SK-N-SH (cell line): ENCODE results near the gene ERGIC1. TPM values are rescaled to one million over a fixed set of nuclear protein-coding genes. Genes with fewer than 3 reads are reported as not detected.

Source experiments
- CTCF ChIA-PET: fragments of 300-600, 350-600 bp; formaldehyde crosslinking; extraction: SDS; loops from one replicate; lab custom pipeline; 2021; lab: Yijun Ruan, JAX
- POLR2A ChIA-PET: fragments of 350-600 bp; sonication (Branson Sonifier 250); formaldehyde crosslinking; extraction: SDS; loops from one replicate; lab custom pipeline; 2020; ENCODE audit warnings: antibody characterized with exemption, inconsistent platforms; lab: Yijun Ruan, JAX
- DNase-seq: peaks from one replicate; pipeline ENCODE4 v3.0.0; 2012
- H2AFZ ChIP-seq: fragments of 200-600 bp; sonication (generic); 2 replicates; pipeline ENCODE4 v1.8.1; 2016; ENCODE audit warnings: antibody characterized with exemption, mild to moderate bottlenecking, low read depth
- H3F3A ChIP-seq: fragments of 200-600 bp; sonication (generic); replicated peaks from 2 replicates; pipeline ENCODE3; 2016; ENCODE audit warnings: antibody characterized with exemption, mild to moderate bottlenecking; ENCODE audit not compliant: insufficient read depth
- H3K27ac ChIP-seq, 2 experiments: fragments of 200-500 bp in 1 of 2; fragments of 200-600 bp in 1 of 2; sonication (Bioruptor generic) in 1 of 2; sonication (generic), shearing (Covaris generic) in 1 of 2; 2 replicates each; pipeline versions ENCODE4 v1.5.1 to v1.6.1; 2014 to 2016; ENCODE audit warnings: low read depth in 2 of 2, inconsistent platforms in 1 of 2, low read length in 1 of 2, mild to moderate bottlenecking in 1 of 2, mixed read lengths in 1 of 2
- H3K27me3 ChIP-seq: fragments of 200-600 bp; sonication (generic), shearing (Covaris generic); 2 replicates; pipeline ENCODE4 v1.6.1; 2016; ENCODE audit warnings: mixed run types; ENCODE audit not compliant: insufficient read depth
- H3K36me3 ChIP-seq, 2 experiments: fragments of 200-500 bp in 1 of 2; fragments of 200-600 bp in 1 of 2; sonication (Bioruptor generic) in 1 of 2; sonication (generic) in 1 of 2; replicated peaks in 1 of 2; 2 replicates each; pipeline versions ENCODE3 to v1.5.1; 2014 to 2016; ENCODE audit warnings: low read length in 1 of 2, mild to moderate bottlenecking in 1 of 2; ENCODE audit not compliant: insufficient read depth in 2 of 2, control insufficient read depth in 1 of 2
- H3K4me1 ChIP-seq, 2 experiments: fragments of 200-500 bp in 1 of 2; fragments of 200-600 bp in 1 of 2; sonication (Bioruptor generic) in 1 of 2; sonication (generic), shearing (Covaris generic) in 1 of 2; 2 replicates each; pipeline versions ENCODE4 v1.5.1 to v1.6.1; 2014 to 2016; ENCODE audit warnings: low read depth in 1 of 2, low read length in 1 of 2, mixed run types in 1 of 2; ENCODE audit not compliant: insufficient read depth in 2 of 2, control insufficient read depth in 1 of 2
- H3K4me2 ChIP-seq: fragments of 200-600 bp; sonication (generic), shearing (Covaris generic); 2 replicates; pipeline ENCODE4 v1.6.1; 2017; ENCODE audit warnings: mixed run types
- H3K4me3 ChIP-seq, 2 experiments: fragments of 200-500 bp in 1 of 2; fragments of 200-600 bp in 1 of 2; sonication (Bioruptor generic) in 1 of 2; sonication (generic), shearing (Covaris generic) in 1 of 2; 2 replicates each; pipeline versions ENCODE4 v1.5.1 to v1.8.1; 2014 to 2016; ENCODE audit warnings: low read depth in 2 of 2, inconsistent platforms in 1 of 2, low read length in 1 of 2, mild to moderate bottlenecking in 1 of 2, mixed read lengths in 1 of 2, moderate library complexity in 1 of 2
- H3K79me2 ChIP-seq: fragments of 200-600 bp; sonication (generic); 2 replicates; pipeline ENCODE4 v1.8.1; 2017; ENCODE audit warnings: mild to moderate bottlenecking; ENCODE audit not compliant: insufficient read depth
- H3K9ac ChIP-seq: fragments of 200-600 bp; sonication (generic); 2 replicates; pipeline ENCODE4 v1.6.1; 2017; ENCODE audit warnings: mixed run types
- H3K9me2 ChIP-seq: fragments of 200-600 bp; sonication (generic); 2 replicates; pipeline ENCODE4 v1.6.1; 2017; ENCODE audit warnings: mixed run types
- H3K9me3 ChIP-seq: fragments of 200-600 bp; sonication (generic); 2 replicates; pipeline ENCODE4 v1.6.1; 2017; ENCODE audit warnings: mixed run types, mild to moderate bottlenecking, moderate library complexity
- H4K20me1 ChIP-seq: fragments of 200-600 bp; sonication (generic); 2 replicates; pipeline ENCODE4 v1.6.1; 2017; ENCODE audit warnings: mild to moderate bottlenecking, mixed run types; ENCODE audit not compliant: insufficient read depth
- CHD2 ChIP-seq: fragments of 150-350 bp; IDR thresholded peaks from 2 replicates; pipeline ENCODE4 v1.6.1; 2018; ENCODE audit warnings: low read length; ENCODE audit not compliant: partially characterized antibody
- FOSL2 ChIP-seq: IDR thresholded peaks from 2 replicates; pipeline ENCODE4 v1.4.0; 2012; ENCODE audit warnings: low read depth, mild to moderate bottlenecking, moderate library complexity, borderline replicate concordance
- FOXM1 ChIP-seq: IDR thresholded peaks from 2 replicates; pipeline ENCODE4 v1.4.0; 2012; ENCODE audit warnings: low read depth, mild to moderate bottlenecking
- GABPA ChIP-seq: IDR thresholded peaks from 2 replicates; pipeline ENCODE4 v1.4.0; 2012; ENCODE audit warnings: low read depth, mild to moderate bottlenecking
- GATA2 ChIP-seq: sonication (generic); formaldehyde crosslinking; IDR thresholded peaks from 2 replicates; pipeline ENCODE4 v1.5.0; 2020; ENCODE audit warnings: mild to moderate bottlenecking, missing genetic modification reagents
- JUND ChIP-seq: IDR thresholded peaks from 2 replicates; pipeline ENCODE4 v1.4.0; 2012
- MAX ChIP-seq: IDR thresholded peaks from 2 replicates; pipeline ENCODE4 v1.4.0; 2012; ENCODE audit warnings: low read depth
- MEF2A ChIP-seq: IDR thresholded peaks from 2 replicates; pipeline ENCODE4 v1.4.0; 2012; ENCODE audit warnings: low read depth, borderline replicate concordance
- NFIC ChIP-seq: IDR thresholded peaks from 2 replicates; pipeline ENCODE4 v1.4.0; 2012; ENCODE audit warnings: borderline replicate concordance
- NRF1 ChIP-seq: IDR thresholded peaks from 2 replicates; pipeline ENCODE4 v1.6.1; 2012; ENCODE audit warnings: low read depth, mild to moderate bottlenecking, low read length
- POLR2AphosphoS5 ChIP-seq: IDR thresholded peaks from 2 replicates; pipeline ENCODE4 v1.6.1; 2012; ENCODE audit warnings: low read depth, low read length
- RAD21 ChIP-seq: IDR thresholded peaks from 2 replicates; pipeline ENCODE4 v1.6.1; 2012; ENCODE audit warnings: mild to moderate bottlenecking, low read length
- RCOR1 ChIP-seq: fragments of 150-350 bp; IDR thresholded peaks from 2 replicates; pipeline ENCODE4 v1.6.1; 2017; ENCODE audit warnings: antibody characterized with exemption, low read length
- RFX5 ChIP-seq: IDR thresholded peaks from 2 replicates; pipeline ENCODE4 v1.6.1; 2012; ENCODE audit warnings: mild to moderate bottlenecking, improper control_type of control experiment, low read length
- TAF1 ChIP-seq: IDR thresholded peaks from 2 replicates; pipeline ENCODE4 v1.6.1; 2012; ENCODE audit warnings: low read depth, mild to moderate bottlenecking, low read length, moderate library complexity, borderline replicate concordance
- USF1 ChIP-seq: IDR thresholded peaks from 2 replicates; pipeline ENCODE4 v1.4.0; 2012; ENCODE audit warnings: low read depth, borderline replicate concordance
- USF2 ChIP-seq: fragments of 150-350 bp; IDR thresholded peaks from 2 replicates; pipeline ENCODE4 v1.6.1; 2017; ENCODE audit warnings: antibody characterized with exemption, low read length, low read depth, borderline replicate concordance
- ZBTB33 ChIP-seq: IDR thresholded peaks from 2 replicates; pipeline ENCODE4 v1.4.0; 2012; ENCODE audit warnings: low read depth, borderline replicate concordance
- WGBS: methylation state at CpG from one replicate; pipeline ENCODE4 v1.1.6; 2017; ENCODE audit warnings: low lambda C conversion rate; 5-methylcytosine and 5-hydroxymethylcytosine counted together
- polyA plus RNA-seq, 3 experiments: library from polyadenylated mRNA; depleted of rRNA; stranded (reverse); fragments of >200 nt; gene quantifications; 2 replicates each; pipeline ENCODE4 v1.2.3, GENCODE V29; 2012

Gene ERGIC1
- polyA plus RNA-seq, 1 of the 3 experiments (the other 2 are of a cell fraction), result 101 TPM

GRCh38 chr5:172859966-172860365, 25.9 kb downstream of the ERGIC1 start:
- peaks cover 19 to 22% of the 10 kb centered on the region in 2 experiments; a peak in 2 of 4 replicates for H3K4me1 ChIP-seq
- TF ChIP-seq TAF1 (no peak), FOXM1 (no peak), ZBTB33 (no peak), JUND (no peak)
- no peak overlapping the region for H2AFZ ChIP-seq
- H3K4me2 ChIP-seq, result no peak overlapping the region
- ChIA-PET POLR2A (no interaction called here), CTCF (interaction anchor here (1.6 kb wide), 1 partner anchor 144 kb away, joined by 6 read pairs; no protein-coding TSS in a partner anchor)
- H3K9ac ChIP-seq, result no peak overlapping the region
- no peaks in the 10 kb centered on the region for H3K9me2 ChIP-seq
- DNase-seq, result no peak
- H3K36me3 ChIP-seq, result peaks cover 0 to 6% of the 10 kb centered on the region in 2 experiments
- no peaks in the 10 kb centered on the region for H3K9me3 ChIP-seq
- H3K27ac ChIP-seq, result no peak overlapping the region
- no peaks in the 10 kb centered on the region for H3K27me3 ChIP-seq
- H4K20me1 ChIP-seq, result no peaks in the 10 kb centered on the region
- H3K79me2 ChIP-seq, result peaks cover 59% of the 10 kb centered on the region
- WGBS, result 91% methylated on average over 4 of the region's 4 CpGs
- no peak overlapping the region for H3K4me3 ChIP-seq
- no peaks in the 10 kb centered on the region for H3F3A ChIP-seq

GRCh38 chr5:172860520-172861443, 26.7 kb downstream of the ERGIC1 start:
- H3K9me2 ChIP-seq, result no peaks in the 10 kb centered on the region
- no peaks in the 10 kb centered on the region for H3F3A ChIP-seq
- H3K9ac ChIP-seq, result no peak overlapping the region
- H3K4me1 ChIP-seq, result peaks cover 11 to 17% of the 10 kb centered on the region in 2 experiments; a peak in 2 of 4 replicates
- H3K36me3 ChIP-seq, result peaks cover 0 to 5% of the 10 kb centered on the region in 2 experiments
- H4K20me1 ChIP-seq, result no peaks in the 10 kb centered on the region
- H3K4me3 ChIP-seq, result no peak overlapping the region
- no peak overlapping the region for H3K4me2 ChIP-seq
- no peaks in the 10 kb centered on the region for H3K9me3 ChIP-seq
- H2AFZ ChIP-seq, result no peak overlapping the region
- no peaks in the 10 kb centered on the region for H3K27me3 ChIP-seq
- no peak overlapping the region for H3K27ac ChIP-seq
- ChIA-PET CTCF (interaction anchor here (0.6 to 1.6 kb wide), 3 partner anchors 96 to 148 kb away, joined by 3 to 6 read pairs (median 4); no protein-coding TSS in a partner anchor), POLR2A (no interaction called here)
- TF ChIP-seq RCOR1 (no peak), CHD2 (no peak)
- peaks cover 61% of the 10 kb centered on the region for H3K79me2 ChIP-seq
- no peak for DNase-seq
- WGBS, result 87% methylated on average over 24 of the region's 24 CpGs

- Histone ChIP-seq H3K9ac (no peak overlapping the region), H2AFZ (no peak overlapping the region), H3K36me3 (peaks cover 0 to 2% of the 10 kb centered on the region in 2 experiments), H3K9me2 (no peaks in the 10 kb centered on the region), H3K27ac (no peak overlapping the region), H3K79me2 (peaks cover 64% of the 10 kb centered on the region), H3K4me3 (no peak overlapping the region), H3K9me3 (no peaks in the 10 kb centered on the region), H3K27me3 (no peaks in the 10 kb centered on the region), H3K4me1 (peaks cover 7 to 12% of the 10 kb centered on the region in 2 experiments; a peak in 2 of 4 replicates), H4K20me1 (no peaks in the 10 kb centered on the region), H3K4me2 (no peak overlapping the region), H3F3A (no peaks in the 10 kb centered on the region)
- ChIA-PET CTCF (interaction anchor here (1.1 kb wide), 1 partner anchor 149 kb away, joined by 3 read pairs; no protein-coding TSS in a partner anchor), POLR2A (no interaction called here)
- 97% methylated on average over 5 of the region's 5 CpGs for WGBS
- DNase-seq, result no peak
- TF ChIP-seq GABPA (no peak), NRF1 (no peak), RCOR1 (no peak), NFIC (no peak), MAX (no peak), MEF2A (no peak), FOSL2 (no peak), RFX5 (no peak), GATA2 (CRISPR knock-in tag) (no peak), POLR2AphosphoS5 (no peak), RAD21 (no peak), USF1 (no peak), USF2 (no peak)
These were observed 27.4 kb downstream of the ERGIC1 start for GRCh38 chr5:172861461-172861860.
